Large intestine (tissue), 3 donors: ENCODE data around the gene NRG3. TPM values are rescaled to one million over a fixed set of nuclear protein-coding genes. Genes with fewer than 3 reads are reported as not detected.

ENCODE experiments used
- DNase-seq, 2 donors: peaks; one replicate each; pipeline versions ENCODE4 v3.0.0 to v3.0.0-alpha.2; 2013
- H3K27ac ChIP-seq: one replicate; pipeline ENCODE4 v1.5.1; 2013; ENCODE audit warnings: low read length
- H3K27me3 ChIP-seq: 2 replicates; pipeline ENCODE4 v1.6.1; 2013; ENCODE audit warnings: low read length; ENCODE audit not compliant: control insufficient read depth, insufficient read depth
- H3K36me3 ChIP-seq: 2 replicates; pipeline ENCODE4 v1.6.1; 2013; ENCODE audit warnings: low read length; ENCODE audit not compliant: control insufficient read depth, insufficient read depth
- H3K4me1 ChIP-seq: one replicate; pipeline ENCODE4 v1.6.1; 2013; ENCODE audit warnings: low read length; ENCODE audit not compliant: control insufficient read depth, insufficient read depth
- H3K4me3 ChIP-seq: one replicate; pipeline ENCODE4 v1.5.1; 2013; ENCODE audit warnings: low read length
- H3K9me3 ChIP-seq: one replicate; pipeline ENCODE4 v1.6.1; 2013; ENCODE audit warnings: mild to moderate bottlenecking, low read depth, low read length, moderate library complexity; ENCODE audit not compliant: control insufficient read depth
- whole genome bisulfite sequencing: methylation state at CpG from one replicate; pipeline ENCODE4 v1.1.5; 2013; ENCODE audit warnings: low lambda C conversion rate; ENCODE audit not compliant: insufficient coverage; 5-methylcytosine and 5-hydroxymethylcytosine counted together
- polyA plus RNA-seq: library from polyadenylated mRNA; unstranded; fragments of 120-200 nt; gene quantifications from one replicate; pipeline ENCODE4 v1.2.1, GENCODE V29; 2013

Gene NRG3
- polyA plus RNA-seq, 1 donor, result 0.96 TPM

DNA sequence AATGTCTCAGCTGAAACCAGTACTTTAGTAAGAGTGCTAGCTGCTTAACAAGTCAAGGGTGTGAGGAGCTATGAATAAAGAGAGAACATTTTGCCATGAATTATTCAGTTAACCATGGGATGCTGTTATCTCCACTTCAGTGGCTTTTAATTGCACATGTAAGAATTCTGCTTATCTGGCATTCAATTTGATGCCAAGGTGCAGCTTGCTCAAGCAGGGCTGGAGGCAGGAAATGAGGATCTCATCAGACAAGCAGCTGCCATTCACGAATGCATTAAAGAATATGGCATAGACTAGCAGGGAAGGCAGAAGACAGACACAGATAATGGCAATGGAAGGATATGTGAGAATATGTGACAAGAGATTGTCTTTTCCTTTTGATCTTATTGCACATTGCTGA lies 697.8 kb downstream of the NRG3 start:
- H3K9me3 ChIP-seq, result no peaks in the 10 kb centered on the region
- no peak for DNase-seq
- no peak overlapping the region for H3K27ac ChIP-seq
- no peaks in the 10 kb centered on the region for H3K36me3 ChIP-seq
- WGBS, result no CpG with 5 or more reads among the region's 1 CpG
- H3K4me3 ChIP-seq, result no peak overlapping the region
- no peaks in the 10 kb centered on the region for H3K27me3 ChIP-seq
- no peaks in the 10 kb centered on the region for H3K4me1 ChIP-seq

GRCh38 chr10:82574081-82574480 lies 699.1 kb downstream of the NRG3 start:
- no peak for DNase-seq
- H3K9me3 ChIP-seq, result no peaks in the 10 kb centered on the region
- WGBS, result no CpG with 5 or more reads among the region's 2 CpGs

DNA sequence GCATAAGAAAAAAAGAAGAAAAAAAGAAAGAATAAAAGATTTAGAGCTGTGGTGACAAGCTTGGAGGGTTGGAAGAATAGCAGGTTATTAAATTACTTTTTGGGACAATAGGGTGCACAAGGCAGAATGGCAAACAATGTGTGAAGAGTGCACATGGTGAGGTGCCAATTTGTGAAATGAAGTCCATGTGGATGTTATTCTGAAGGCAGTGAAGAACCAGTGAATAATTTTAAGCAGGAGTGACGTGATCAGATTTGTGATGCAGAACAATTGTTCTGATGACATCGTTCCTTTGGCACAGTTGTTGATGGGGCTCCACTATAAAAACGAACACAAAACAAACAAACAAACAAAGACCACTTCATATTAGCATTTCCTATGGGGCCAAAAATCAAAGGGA lies 700.3 kb downstream of the NRG3 start:
- no peaks in the 10 kb centered on the region for H3K36me3 ChIP-seq
- no peak for DNase-seq
- H3K4me3 ChIP-seq, result no peak overlapping the region
- no peak overlapping the region for H3K27ac ChIP-seq
- no peaks in the 10 kb centered on the region for H3K9me3 ChIP-seq
- no peaks in the 10 kb centered on the region for H3K27me3 ChIP-seq
- no peaks in the 10 kb centered on the region for H3K4me1 ChIP-seq
- WGBS, result 100% methylated on average over 1 of the region's 3 CpGs

More at GRCh38 chr10:82574081-82574480, 699.1 kb downstream of the NRG3 start:
- Histone ChIP-seq H3K4me1 (no peaks in the 10 kb centered on the region), H3K27me3 (no peaks in the 10 kb centered on the region), H3K36me3 (no peaks in the 10 kb centered on the region), H3K27ac (no peak overlapping the region), H3K4me3 (no peak overlapping the region)

GRCh38 chr10:82576093-82576492 lies 701.1 kb downstream of the NRG3 start:
- Histone ChIP-seq H3K9me3 (no peaks in the 10 kb centered on the region), H3K27me3 (no peaks in the 10 kb centered on the region), H3K27ac (no peak overlapping the region), H3K36me3 (no peaks in the 10 kb centered on the region), H3K4me1 (no peaks in the 10 kb centered on the region), H3K4me3 (no peak overlapping the region)
- no peak for DNase-seq

GRCh38 chr10:82581940-82582339 lies 706.9 kb downstream of the NRG3 start:
- Histone ChIP-seq H3K4me3 (no peak overlapping the region), H3K27me3 (no peaks in the 10 kb centered on the region), H3K36me3 (no peaks in the 10 kb centered on the region), H3K4me1 (no peaks in the 10 kb centered on the region), H3K9me3 (no peaks in the 10 kb centered on the region), H3K27ac (no peak overlapping the region)
- DNase-seq, result no peak
- 87% methylated on average over 3 of the region's 3 CpGs for WGBS

DNA sequence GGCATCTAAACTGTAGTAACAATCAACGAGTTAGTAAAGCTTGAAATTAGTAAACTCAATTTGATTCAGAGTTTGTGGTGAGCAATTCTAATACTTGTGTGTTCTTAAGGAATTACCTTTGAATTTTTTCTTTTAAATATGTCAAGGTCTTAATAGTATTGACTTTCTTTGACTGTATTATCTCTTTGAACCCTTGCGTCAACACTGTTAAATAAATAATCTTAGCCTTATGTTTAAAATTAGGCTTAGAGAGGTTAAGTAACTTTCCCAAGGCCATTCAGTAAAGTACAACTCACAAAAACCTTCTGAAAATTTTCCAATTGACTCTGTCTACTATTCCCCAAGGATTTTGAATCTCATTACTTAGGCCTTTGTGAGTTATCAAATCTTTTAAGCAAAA lies 716.4 kb downstream of the NRG3 start:
- H3K27me3 ChIP-seq, result no peaks in the 10 kb centered on the region
- H3K4me1 ChIP-seq, result no peaks in the 10 kb centered on the region
- WGBS, result 0% methylated on average over 1 of the region's 2 CpGs
- H3K4me3 ChIP-seq, result no peak overlapping the region
- no peaks in the 10 kb centered on the region for H3K36me3 ChIP-seq
- H3K27ac ChIP-seq, result no peak overlapping the region
- H3K9me3 ChIP-seq, result no peaks in the 10 kb centered on the region
- no peak for DNase-seq

DNA sequence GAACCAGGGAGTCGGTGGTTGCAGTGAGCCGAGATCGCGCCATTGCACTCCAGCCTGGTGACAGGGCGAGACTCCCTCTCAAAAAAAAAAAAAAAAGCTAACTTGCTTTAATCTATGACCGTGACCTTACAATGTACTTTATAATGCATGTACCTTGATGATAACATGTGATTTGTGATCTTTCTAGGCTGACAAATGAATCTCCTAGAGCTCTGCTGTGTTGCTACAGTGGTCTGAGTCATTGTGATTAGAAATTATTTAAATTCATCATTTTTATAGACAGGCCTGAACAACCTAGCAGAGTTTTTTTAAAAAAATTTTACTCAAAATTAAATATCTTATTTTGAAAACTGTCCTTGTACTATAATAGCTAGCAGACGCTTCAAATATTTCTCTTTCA lies 722.8 kb downstream of the NRG3 start:
- DNase-seq, result no peak
- Histone ChIP-seq H3K9me3 (no peaks in the 10 kb centered on the region), H3K36me3 (no peaks in the 10 kb centered on the region), H3K4me3 (no peak overlapping the region), H3K27me3 (no peaks in the 10 kb centered on the region), H3K4me1 (no peaks in the 10 kb centered on the region), H3K27ac (no peak overlapping the region)
- WGBS, result 78% methylated on average over 1 of the region's 7 CpGs

- Histone ChIP-seq H3K27me3 (no peaks in the 10 kb centered on the region), H3K4me1 (no peaks in the 10 kb centered on the region), H3K27ac (no peak overlapping the region), H3K9me3 (no peaks in the 10 kb centered on the region), H3K4me3 (no peak overlapping the region), H3K36me3 (no peaks in the 10 kb centered on the region)
- no peak for DNase-seq
- 100% methylated on average over 1 of the region's 3 CpGs for WGBS
Observed at GRCh38 chr10:82609845-82610244, 734.9 kb downstream of the NRG3 start.

DNA sequence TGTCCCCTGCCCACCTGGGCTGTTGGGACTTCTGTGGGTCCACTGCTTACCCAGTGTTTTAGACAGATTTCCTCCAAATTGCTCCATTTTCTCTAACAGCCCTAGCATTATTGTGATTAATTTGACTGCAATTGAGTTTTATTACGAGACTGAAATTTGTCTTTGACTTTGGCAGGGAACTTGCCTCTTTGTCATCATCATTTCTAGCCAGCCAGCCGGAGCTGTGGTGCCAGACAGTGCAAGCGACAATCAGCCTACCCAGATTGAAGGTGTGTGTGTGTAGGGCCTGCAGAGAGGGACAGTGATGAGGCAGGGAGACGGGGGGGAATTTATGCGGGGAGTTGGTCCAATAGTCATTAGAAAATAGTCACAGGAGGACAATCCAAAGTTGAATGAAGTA lies 743.0 kb downstream of the NRG3 start:
- Histone ChIP-seq H3K36me3 (no peaks in the 10 kb centered on the region), H3K27ac (no peak overlapping the region), H3K27me3 (no peaks in the 10 kb centered on the region), H3K4me1 (no peaks in the 10 kb centered on the region), H3K9me3 (no peaks in the 10 kb centered on the region), H3K4me3 (no peak overlapping the region)
- DNase-seq, result no peak
- no CpG with 5 or more reads among the region's 5 CpGs for WGBS

- H3K4me3 ChIP-seq, result no peak overlapping the region
- no peak for DNase-seq
- no peak overlapping the region for H3K27ac ChIP-seq
- no peaks in the 10 kb centered on the region for H3K9me3 ChIP-seq
- WGBS, result no CpG with 5 or more reads among the region's 4 CpGs
- H3K27me3 ChIP-seq, result no peaks in the 10 kb centered on the region
- H3K36me3 ChIP-seq, result no peaks in the 10 kb centered on the region
- no peaks in the 10 kb centered on the region for H3K4me1 ChIP-seq
Observed at GRCh38 chr10:82621680-82622079, 746.7 kb downstream of the NRG3 start.

GRCh38 chr10:82622479-82622878 lies 747.5 kb downstream of the NRG3 start:
- H3K36me3 ChIP-seq, result no peaks in the 10 kb centered on the region
- no peaks in the 10 kb centered on the region for H3K4me1 ChIP-seq
- H3K27ac ChIP-seq, result no peak overlapping the region
- no peaks in the 10 kb centered on the region for H3K9me3 ChIP-seq
- 93% methylated on average over 2 of the region's 5 CpGs for WGBS
- DNase-seq, result no peak
- no peaks in the 10 kb centered on the region for H3K27me3 ChIP-seq
- H3K4me3 ChIP-seq, result no peak overlapping the region
